DND-41 (cell line): ENCODE data around the gene GRIN2A.

Experiments
- ATAC-seq: fragments of 200-7000 bp; cut with Tn5 transposase; 3 replicates; pipeline ENCODE4 v1.9.1; 2021; ENCODE audit warnings: low read depth; ENCODE audit not compliant: insufficient read depth
- DNase-seq: peaks from one replicate; pipeline ENCODE4 v3.0.0-alpha.2; 2020
- H2AFZ ChIP-seq: 2 replicates; pipeline ENCODE4 v1.6.0; 2012; ENCODE audit warnings: low read depth, low read length
- H3K27ac ChIP-seq: 2 replicates; pipeline ENCODE4 v1.5.1; 2012; ENCODE audit warnings: low read length, inconsistent platforms
- H3K27me3 ChIP-seq: fragments of 200-600 bp; sonication (generic); 2 replicates; pipeline ENCODE4 v1.6.0; 2012; ENCODE audit warnings: low read length, mild to moderate bottlenecking, inconsistent platforms; ENCODE audit not compliant: insufficient read depth, poor library complexity
- H3K36me3 ChIP-seq: 2 replicates; pipeline ENCODE4 v1.5.1; 2012; ENCODE audit warnings: low read length, inconsistent platforms; ENCODE audit not compliant: insufficient read depth
- H3K4me1 ChIP-seq: 2 replicates; pipeline ENCODE4 v1.5.1; 2012; ENCODE audit warnings: mild to moderate bottlenecking, low read length; ENCODE audit not compliant: insufficient read depth
- H3K4me2 ChIP-seq: 2 replicates; pipeline ENCODE4 v1.6.0; 2012; ENCODE audit warnings: mild to moderate bottlenecking, moderate library complexity, low read length, inconsistent platforms; ENCODE audit not compliant: insufficient read depth
- H3K4me3 ChIP-seq, 2 experiments: fragments of 200-600 bp in 1 of 2; shearing (Covaris generic) in 1 of 2; 2 replicates each; pipeline ENCODE4 v1.5.1; 2012 to 2016; ENCODE audit warnings: inconsistent platforms in 2 of 2, low read length in 2 of 2, mild to moderate bottlenecking in 2 of 2, low read depth in 1 of 2, moderate library complexity in 1 of 2
- H3K79me2 ChIP-seq: 2 replicates; pipeline ENCODE4 v1.6.0; 2012; ENCODE audit warnings: low read length, inconsistent platforms; ENCODE audit not compliant: insufficient read depth
- H3K9ac ChIP-seq: 2 replicates; pipeline ENCODE4 v1.6.0; 2012; ENCODE audit warnings: low read depth, mild to moderate bottlenecking, inconsistent platforms, low read length, moderate library complexity
- H3K9me3 ChIP-seq: 2 replicates; pipeline ENCODE4 v1.5.1; 2012; ENCODE audit warnings: low read length, moderate library complexity, mild to moderate bottlenecking, inconsistent platforms; ENCODE audit not compliant: insufficient read depth, severe bottlenecking
- H4K20me1 ChIP-seq: 2 replicates; pipeline ENCODE4 v1.6.0; 2012; ENCODE audit warnings: low read length; ENCODE audit not compliant: insufficient read depth
- CTCF ChIP-seq: IDR thresholded peaks from 2 replicates; pipeline ENCODE4 v1.5.1; 2012; ENCODE audit warnings: borderline replicate concordance, low read length, moderate library complexity, mild to moderate bottlenecking; ENCODE audit not compliant: poor library complexity, severe bottlenecking; ENCODE audit errors: extremely low read depth
- EZH2 ChIP-seq: IDR thresholded peaks from 3 replicates; pipeline ENCODE4 v1.6.1; 2012; ENCODE audit warnings: borderline replicate concordance, low read depth, mild to moderate bottlenecking, moderate library complexity, low read length, inconsistent platforms; ENCODE audit not compliant: severe bottlenecking

Gene GRIN2A

DNA sequence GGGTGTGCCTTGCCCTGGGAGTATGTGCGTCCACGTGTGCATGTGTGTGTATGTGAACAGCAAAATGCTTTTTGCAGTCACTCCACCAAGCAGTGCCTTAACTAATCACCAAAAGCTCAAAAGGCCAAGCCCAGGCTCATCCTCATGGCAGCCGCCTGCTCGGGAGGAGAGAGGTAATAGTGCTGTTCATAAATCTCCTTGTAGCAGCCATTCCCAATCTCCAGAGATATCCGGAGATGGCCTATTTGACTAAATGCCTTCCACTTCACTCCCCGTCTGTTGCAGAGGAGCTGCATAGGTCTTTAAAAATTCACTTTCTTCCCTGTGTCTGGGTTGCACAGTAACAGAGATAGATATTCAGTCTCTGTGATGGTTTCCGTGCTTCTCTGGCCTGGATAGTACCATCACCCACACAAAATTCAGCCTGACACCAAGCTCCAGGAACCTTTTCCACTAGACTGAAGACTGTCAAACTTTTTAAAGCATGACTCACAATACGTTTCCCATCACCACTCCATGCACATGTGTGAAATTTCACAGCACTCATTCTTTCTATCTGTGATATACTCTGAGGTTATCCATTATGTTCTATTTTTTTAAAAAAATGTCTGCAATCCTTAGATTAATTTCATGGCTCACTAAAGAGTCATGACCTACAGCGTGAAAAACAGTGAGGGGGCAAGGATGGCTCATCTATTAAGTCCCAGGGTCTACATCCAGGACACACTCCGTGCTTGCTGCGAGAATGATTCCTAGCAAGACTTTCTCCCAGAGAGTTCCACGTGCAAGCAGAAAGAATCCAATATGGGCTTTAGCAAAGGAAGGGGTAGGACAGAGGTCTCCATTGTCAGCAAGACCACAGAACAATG lies 357.8 kb downstream of the GRIN2A start:
- H3K79me2 ChIP-seq = no peaks in the 10 kb centered on the region
- no peak overlapping the region for H3K4me2 ChIP-seq
- H3K9ac ChIP-seq = no peak overlapping the region
- H3K4me1 ChIP-seq = no peaks in the 10 kb centered on the region
- no peak for DNase-seq
- no peaks in the 10 kb centered on the region for H4K20me1 ChIP-seq
- H3K27ac ChIP-seq = no peak overlapping the region
- H3K4me3 ChIP-seq = no peak overlapping the region
- no peak for ATAC-seq
- no peak for TF ChIP-seq EZH2
- TF ChIP-seq CTCF = no peak
- peaks cover 7% of the 10 kb centered on the region for H3K27me3 ChIP-seq
- no peak overlapping the region for H2AFZ ChIP-seq
- no peaks in the 10 kb centered on the region for H3K36me3 ChIP-seq
- H3K9me3 ChIP-seq = no peaks in the 10 kb centered on the region

- H3K9ac ChIP-seq = no peak overlapping the region
- H3K27me3 ChIP-seq = peaks cover 7% of the 10 kb centered on the region
- no peak overlapping the region for H3K4me3 ChIP-seq
- ATAC-seq (no peak), DNase-seq (no peak)
- no peaks in the 10 kb centered on the region for H3K79me2 ChIP-seq
- H3K4me1 ChIP-seq = no peaks in the 10 kb centered on the region
- no peak overlapping the region for H3K4me2 ChIP-seq
- no peak overlapping the region for H3K27ac ChIP-seq
- H3K36me3 ChIP-seq = no peaks in the 10 kb centered on the region
- no peaks in the 10 kb centered on the region for H3K9me3 ChIP-seq
- no peak for TF ChIP-seq EZH2
- TF ChIP-seq CTCF = no peak
- no peaks in the 10 kb centered on the region for H4K20me1 ChIP-seq
- no peak overlapping the region for H2AFZ ChIP-seq
Observed at GRCh38 chr16:9823510-9823909, 358.7 kb downstream of the GRIN2A start.

GRCh38 chr16:9821970-9822369 lies 360.3 kb downstream of the GRIN2A start:
- ATAC-seq = no peak
- H3K27me3 ChIP-seq = peaks cover 7% of the 10 kb centered on the region
- no peaks in the 10 kb centered on the region for H3K79me2 ChIP-seq
- no peaks in the 10 kb centered on the region for H3K9me3 ChIP-seq
- no peak overlapping the region for H3K9ac ChIP-seq
- no peaks in the 10 kb centered on the region for H3K4me1 ChIP-seq
- no peak overlapping the region for H3K27ac ChIP-seq
- H2AFZ ChIP-seq = no peak overlapping the region
- no peaks in the 10 kb centered on the region for H3K36me3 ChIP-seq
- TF ChIP-seq CTCF = no peak
- no peak for TF ChIP-seq EZH2
- H4K20me1 ChIP-seq = no peaks in the 10 kb centered on the region
- no peak overlapping the region for H3K4me3 ChIP-seq
- no peak overlapping the region for H3K4me2 ChIP-seq
- no peak for DNase-seq
